Stimulated activated naive CD4-positive, alpha-beta T cell treated with Interleukin-2 at 50 U/mL for 16 hours (primary cell): ENCODE measurements around the gene POLA1.
"Not testable (repeated sequence)": the region's sequence is repeated elsewhere in the genome, so short reads cannot be mapped to it uniquely, and the experiment has no call there.

ENCODE experiments used
- DNase-seq: peaks from one replicate; lab custom pipeline; 2025; lab: John Stamatoyannopoulos, UW

The POLA1 gene

GRCh38 chrX:24693453-24694202 lies at the start of gene POLA1:
TSS of gene POLA1 (plus strand) at chrX:24693918. CDS start at chrX:24693962, 44 bp downstream.
- DNase-seq, result peak; percentile 76

DNA sequence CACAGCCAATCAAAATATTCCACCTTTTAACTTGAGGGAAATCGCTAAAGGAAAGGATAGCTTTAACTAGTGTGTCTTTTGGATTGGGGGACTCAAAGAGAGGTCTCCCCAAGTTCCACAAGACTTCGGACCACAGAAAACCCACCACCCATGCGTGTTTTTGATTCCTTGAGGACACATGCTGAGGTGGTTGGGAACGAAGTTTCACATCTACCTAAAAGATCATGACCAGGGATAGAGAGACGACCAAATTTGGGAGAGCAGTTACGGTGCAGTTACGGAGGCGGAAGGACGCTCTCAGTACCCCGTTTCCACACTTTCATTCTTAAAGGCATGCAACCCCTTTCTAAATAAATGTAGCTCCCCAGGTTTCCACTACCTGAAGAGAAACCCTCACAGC lies 47.7 kb upstream of the POLA1 start:
- no peak for DNase-seq

GRCh38 chrX:24646745-24647182 lies 47.0 kb upstream of the POLA1 start:
- no peak for DNase-seq

GRCh38 chrX:24647257-24648058 lies 46.3 kb upstream of the POLA1 start, which contains the start of gene PCYT1B:
TSS of gene PCYT1B (minus strand) at chrX:24647347. CDS start at chrX:24647105, 242 bp downstream.
- DNase-seq, result peak; percentile 36

DNA sequence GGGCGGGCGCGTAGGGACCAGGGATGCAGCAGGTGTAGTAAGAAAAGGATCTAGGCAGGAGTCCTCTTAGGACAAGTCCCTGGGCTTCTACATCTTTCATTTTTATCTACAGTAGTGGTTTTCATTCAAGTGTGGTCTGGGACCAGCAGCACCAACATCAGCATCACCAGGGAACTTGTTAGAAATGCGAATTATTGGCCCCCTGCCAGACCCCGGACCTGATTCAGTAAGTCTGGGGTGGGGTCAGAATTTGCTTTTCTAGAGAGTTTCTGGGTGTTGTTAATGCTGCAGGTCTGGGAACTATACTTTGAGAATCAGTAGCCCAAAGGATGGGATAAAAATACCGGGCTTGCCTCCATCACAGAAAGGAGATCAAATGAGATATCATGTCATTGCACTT lies 45.2 kb upstream of the POLA1 start:
- DNase-seq, result no peak

GRCh38 chrX:24651783-24652182 lies 41.9 kb upstream of the POLA1 start:
- no peak for DNase-seq

GRCh38 chrX:24655679-24656078 lies 38.0 kb upstream of the POLA1 start:
- DNase-seq, result not testable (repeated sequence)

- DNase-seq, result no peak
Measured at GRCh38 chrX:24657671-24658386, 35.9 kb upstream of the POLA1 start.

DNA sequence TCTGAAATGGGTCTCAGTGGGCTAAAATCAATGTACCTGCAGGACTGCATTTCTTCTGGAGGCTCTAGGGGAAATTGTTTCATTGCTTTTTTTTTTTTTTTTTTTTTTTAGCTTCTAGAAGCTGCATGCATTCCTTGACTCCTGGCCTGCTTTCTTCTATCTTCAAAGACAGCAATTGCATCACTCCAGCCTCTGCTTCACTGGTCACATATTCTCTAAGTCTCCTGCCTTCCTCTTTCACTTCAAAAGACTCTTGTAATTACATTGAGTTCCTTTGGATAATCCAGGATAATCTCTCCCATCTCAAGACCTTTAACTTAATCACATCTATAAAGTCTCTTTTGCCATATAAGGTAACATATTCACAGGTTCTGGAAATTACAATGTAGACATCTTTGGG lies 35.3 kb upstream of the POLA1 start:
- DNase-seq, result no peak

- DNase-seq, result no peak
Measured at GRCh38 chrX:24659106-24659505, 34.6 kb upstream of the POLA1 start.

DNA sequence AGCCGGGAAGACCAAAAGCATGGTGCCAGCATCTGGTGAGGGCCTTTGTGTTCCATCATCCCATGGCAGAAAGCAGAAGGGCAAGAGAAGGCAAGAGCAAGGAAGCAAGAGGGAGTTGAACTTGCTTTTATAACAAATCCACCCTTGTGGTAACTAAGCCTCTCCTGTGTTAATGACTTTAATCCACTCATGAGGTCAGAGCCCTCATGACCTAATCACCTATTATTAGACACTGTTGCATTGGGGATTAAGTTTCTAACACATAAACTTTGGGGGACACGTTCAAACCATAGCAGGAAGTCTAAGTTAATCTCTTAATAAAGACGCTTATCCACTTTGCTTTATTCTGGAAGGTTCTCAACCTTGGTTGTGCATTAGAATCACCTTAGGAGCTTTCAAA lies 34.1 kb upstream of the POLA1 start:
- no peak for DNase-seq

DNA sequence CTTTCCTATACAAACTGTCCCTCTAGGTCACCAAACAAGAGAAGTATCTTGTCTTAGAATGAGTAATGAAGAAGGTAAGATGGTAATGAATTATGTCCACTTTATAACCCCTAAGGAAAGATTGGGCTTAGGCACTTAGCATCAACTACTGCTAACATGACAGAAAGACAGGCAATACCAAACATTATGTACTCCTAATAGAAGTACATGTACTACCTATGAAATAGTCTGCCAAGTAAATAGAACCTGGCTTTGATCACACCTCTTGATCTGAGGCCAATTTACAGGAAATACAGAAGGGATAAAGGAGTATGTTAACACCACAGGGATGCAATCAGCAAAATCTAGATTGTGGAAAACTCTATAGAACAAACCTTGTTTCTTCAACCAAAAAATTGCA lies 32.4 kb upstream of the POLA1 start:
- no peak for DNase-seq

DNA sequence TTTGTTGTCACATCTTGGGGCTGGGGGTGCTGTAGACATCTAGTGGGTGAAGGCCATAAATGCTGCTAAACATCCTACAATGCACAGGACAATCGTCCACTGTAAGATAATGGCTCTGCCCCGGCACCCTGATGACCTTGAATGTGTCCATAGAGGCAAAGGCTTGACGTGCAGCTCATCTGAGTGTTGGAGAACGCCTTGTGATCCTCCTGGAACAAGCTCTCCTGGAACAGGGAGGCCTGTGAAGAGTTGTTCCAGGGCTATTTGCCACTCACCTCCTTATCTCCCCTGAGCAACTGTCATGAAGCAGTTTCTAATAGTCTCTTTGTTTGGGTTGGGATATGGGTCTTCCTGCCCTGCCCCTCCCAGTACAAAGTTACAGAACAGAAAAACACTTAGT lies 31.4 kb upstream of the POLA1 start:
- no peak for DNase-seq

- no peak for DNase-seq
Measured at GRCh38 chrX:24668111-24668510, 25.6 kb upstream of the POLA1 start.

- no peak for DNase-seq
Measured at GRCh38 chrX:24672701-24673190, 21.0 kb upstream of the POLA1 start.

- no peak for DNase-seq
Measured at GRCh38 chrX:24673424-24673823, 20.3 kb upstream of the POLA1 start.

DNA sequence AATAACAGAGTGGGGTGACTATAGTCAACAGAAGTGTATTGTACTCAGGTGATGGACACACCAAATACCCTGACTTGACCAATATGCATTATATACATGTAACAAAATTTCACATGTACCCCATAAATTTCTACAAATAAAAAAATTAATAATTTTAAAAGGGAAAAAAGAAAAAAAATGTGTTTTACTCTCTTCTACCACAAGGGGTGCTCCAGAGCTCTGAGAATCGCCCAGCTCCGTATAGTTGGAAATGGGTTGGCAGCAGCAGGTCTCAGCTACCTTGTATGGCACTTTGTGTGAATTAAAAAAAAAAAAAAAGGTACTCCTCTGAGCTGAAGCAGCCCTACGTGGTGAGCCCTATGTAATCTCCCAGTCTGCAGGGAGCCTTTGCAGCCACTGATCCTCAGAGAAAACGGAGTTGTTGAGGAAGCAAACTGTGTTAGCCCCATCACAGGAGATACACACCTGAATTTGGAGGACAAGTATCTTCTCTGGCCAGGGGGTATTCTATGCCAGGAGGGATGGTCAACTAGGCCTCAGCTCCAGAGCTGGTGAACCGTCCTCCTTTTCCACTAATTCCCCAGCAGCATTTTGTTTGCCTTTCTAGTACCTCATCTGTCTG lies 17.2 kb upstream of the POLA1 start:
- DNase-seq, result no peak

DNA sequence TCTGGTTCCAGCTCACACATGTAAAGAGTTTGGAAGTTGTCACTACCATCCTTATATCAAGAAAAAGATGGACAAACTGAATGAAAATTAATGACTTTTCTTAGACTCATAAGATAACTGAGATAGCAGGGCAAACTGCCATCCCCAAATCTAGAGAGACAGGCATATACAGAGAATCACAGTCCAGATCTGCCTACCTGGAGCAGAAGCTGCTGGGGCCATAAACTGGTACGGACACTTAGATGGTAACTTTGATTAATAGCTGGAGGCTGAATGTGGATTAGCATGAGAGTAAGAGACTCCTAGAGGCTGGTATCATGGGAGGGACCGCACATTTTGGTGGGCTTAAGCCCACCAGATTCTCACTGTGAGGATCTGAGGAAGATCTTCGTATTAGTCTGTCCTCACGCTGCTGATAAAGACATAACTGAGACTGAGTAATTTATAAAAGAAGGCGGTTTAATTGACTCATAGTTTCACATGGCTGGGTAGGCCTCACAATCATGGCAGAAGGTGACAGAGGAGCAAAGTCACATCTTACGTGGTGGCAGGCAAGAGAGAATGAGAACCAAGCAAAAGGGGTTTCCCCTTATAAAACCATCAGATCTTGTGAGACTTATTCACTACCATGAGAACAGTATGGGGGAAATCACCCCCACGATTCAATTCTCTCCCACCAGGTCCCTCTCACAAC lies 10.8 kb upstream of the POLA1 start:
- DNase-seq, result peak; percentile 9

DNA sequence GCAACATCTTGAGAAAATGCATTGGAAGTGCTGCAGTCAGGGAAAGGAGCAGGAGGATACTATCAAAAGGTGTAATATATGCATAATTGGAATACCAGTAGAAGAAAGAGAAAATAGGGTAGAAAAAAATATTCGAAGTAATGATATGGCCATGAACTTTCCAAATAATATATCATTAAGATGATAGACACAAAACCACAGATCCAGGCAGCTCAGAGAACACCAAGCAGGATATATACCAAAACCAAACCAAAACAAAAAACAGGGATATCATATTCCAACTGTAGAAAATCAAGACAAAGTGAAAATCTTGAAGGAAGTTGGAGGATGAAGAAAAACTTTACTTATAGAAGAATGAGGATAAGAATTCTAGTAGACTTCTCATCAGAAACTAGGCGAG lies 9.7 kb upstream of the POLA1 start:
- DNase-seq, result no peak

DNA sequence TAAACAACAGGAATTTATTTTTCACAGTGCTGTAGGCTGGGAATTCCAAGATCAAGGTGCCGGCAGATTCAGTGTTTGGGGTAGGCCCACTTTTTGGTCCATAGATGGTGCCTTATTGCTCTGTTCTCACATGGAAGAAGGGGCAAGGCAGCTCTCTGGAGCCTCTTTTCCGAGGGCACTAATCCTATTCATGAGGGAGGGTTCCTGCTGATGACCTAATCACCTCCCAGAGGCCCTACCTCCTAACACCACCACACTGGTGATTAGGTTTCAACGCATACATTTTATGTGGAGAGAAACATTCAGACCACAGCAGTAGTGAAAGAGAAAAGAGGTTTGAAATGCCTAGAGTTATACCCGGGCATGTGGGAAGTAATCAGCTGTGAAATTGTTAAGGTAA lies 1.4 kb upstream of the POLA1 start:
- no peak for DNase-seq

GRCh38 chrX:24694825-24695224 lies 1.1 kb downstream of the POLA1 start:
- DNase-seq, result no peak
